Measurements from ENCODE around the gene CRY2.

Gene CRY2

GRCh38 chr11:45846974-45847910, at the start of gene CRY2:
Gene CRY2, plus strand, starts transcription at chr11:45847475. Its CDS starts 16 bp downstream, at chr11:45847491.
- TF ChIP-seq POLR2A (IDR thresholded peaks at IDR 0.05; ENCODE audit: low read depth, low read length), result peak; percentile 98
- FAIRE-seq, result peak; percentile 53

GRCh38 chr11:45798793-45799441, 48.4 kb upstream of the CRY2 start:
- FAIRE-seq (no peak), DNase-seq (ENCODE audit: insufficient read length, low spot score) (no peak)
- TF ChIP-seq POLR2A (IDR thresholded peaks at IDR 0.05; ENCODE audit: low read depth, low read length), result no peak

More at GRCh38 chr11:45846974-45847910, at the start of gene CRY2:
- DNase-seq (ENCODE audit: insufficient read length, low spot score), result peak; percentile 96

DNA sequence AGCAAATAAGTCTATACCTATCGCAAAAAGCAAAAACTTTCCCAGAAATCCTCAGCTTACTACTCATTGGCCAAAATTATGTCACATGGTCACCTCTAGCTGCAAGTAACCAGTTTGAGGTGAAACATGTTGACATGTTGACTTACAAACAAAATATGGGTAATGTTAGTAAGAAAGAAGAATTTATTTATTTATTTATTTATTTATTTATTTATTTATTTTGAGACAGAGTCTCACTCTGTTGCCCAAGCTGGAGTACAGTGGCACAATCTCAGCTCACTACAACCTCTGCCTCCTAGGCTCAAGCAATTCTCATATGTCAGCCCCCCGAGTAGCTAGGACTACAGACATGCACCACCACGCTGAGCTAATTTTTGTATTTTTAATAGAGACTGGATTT, 47.7 kb upstream of the CRY2 start:
- DNase-seq (ENCODE audit: insufficient read length, low spot score) (no peak), FAIRE-seq (no peak)
- TF ChIP-seq POLR2A (IDR thresholded peaks at IDR 0.05; ENCODE audit: low read depth, low read length), result no peak

DNA sequence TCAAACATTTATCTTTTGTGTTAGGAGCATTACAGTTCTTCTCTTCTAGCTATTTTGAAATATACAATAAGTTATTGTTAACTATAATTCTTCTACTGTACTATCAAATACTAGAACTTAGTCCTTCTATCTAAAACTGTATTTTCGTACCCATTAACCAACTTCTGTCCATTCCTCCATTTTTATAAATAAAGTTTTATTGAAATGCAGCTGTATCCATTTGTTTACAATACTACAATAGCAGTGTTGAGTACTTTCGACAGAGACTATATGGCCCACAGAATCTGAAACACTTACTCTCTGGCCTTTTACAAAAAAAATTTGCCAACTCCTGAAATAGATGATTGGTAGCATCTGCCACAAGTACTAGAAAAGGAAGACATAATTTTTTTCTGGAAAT, 47.0 kb upstream of the CRY2 start:
- no peak for FAIRE-seq
- DNase-seq (ENCODE audit: insufficient read length, low spot score), result no peak
- no peak for TF ChIP-seq POLR2A (IDR thresholded peaks at IDR 0.05; ENCODE audit: low read depth, low read length)

DNA sequence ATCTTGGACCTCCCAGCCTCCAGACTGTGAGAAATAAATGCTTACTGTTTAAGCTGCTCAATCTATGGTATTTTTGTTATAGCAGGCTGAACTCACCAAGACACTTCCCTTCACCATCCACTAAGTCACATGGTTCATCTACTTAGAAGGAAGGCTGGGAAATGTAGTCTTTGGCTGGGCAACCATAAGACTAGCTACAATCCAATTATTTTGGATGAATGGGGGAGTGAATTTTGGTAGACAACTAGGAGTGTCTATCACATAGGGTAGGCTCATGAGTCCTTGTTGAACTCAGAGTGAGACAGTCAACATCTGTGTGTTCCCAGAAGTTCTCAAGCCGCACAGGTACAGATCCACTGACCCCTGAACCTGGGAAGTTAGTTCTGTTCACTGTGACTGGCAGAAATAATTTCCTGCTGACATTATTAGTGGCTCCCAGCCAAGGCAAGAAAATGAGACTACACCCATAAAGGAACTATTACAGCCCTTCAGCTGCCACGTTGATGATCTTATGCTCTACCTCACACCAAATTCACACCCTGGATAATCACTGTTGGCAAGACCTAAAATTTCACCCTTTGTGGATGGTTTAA, 45.5 kb upstream of the CRY2 start:
- FAIRE-seq (no peak), DNase-seq (ENCODE audit: insufficient read length, low spot score) (no peak)
- no peak for TF ChIP-seq POLR2A (IDR thresholded peaks at IDR 0.05; ENCODE audit: low read depth, low read length)

GRCh38 chr11:45802531-45803317, 44.6 kb upstream of the CRY2 start:
- FAIRE-seq (no peak), DNase-seq (ENCODE audit: insufficient read length, low spot score) (no peak)
- TF ChIP-seq POLR2A (IDR thresholded peaks at IDR 0.05; ENCODE audit: low read depth, low read length), result no peak

DNA sequence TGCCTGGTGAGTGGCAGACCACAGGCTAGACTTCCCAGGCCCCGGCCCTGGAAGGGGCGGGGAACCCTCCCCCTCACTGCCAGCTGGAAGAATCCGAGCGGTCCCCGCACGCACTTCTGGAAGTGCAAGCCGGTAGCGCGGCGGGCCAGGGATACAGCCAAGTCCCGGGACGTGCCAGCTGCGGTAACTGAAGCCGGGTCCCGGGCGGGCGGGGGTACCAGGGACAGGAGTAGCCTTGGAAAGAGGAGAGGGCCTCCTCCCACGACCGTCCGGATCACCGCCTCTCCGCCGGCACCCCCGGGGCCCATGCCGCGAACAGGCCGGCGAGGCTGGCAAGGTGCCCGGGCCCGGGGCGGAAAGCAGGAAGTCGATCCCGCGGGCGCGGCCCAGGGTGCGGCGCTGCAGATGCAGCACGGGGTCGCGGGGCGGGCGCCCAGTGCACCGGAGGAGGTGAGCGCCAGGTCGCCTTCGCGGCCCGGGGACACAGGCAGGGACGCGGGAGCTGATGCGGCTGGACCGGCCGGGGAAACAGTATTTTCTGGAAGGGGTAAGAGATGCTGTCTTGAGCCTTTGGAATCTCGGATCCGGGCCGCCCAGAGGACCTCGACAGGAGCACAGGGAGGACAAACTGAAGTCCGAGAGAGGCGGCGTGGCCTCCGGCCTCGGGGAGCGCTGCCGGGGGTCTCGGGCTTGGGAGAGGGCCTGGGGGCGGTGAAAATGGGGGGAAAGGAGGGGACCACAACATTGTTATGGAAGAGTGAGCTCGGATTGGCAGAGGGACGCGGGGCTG, 43.1 kb upstream of the CRY2 start:
- peak; percentile 40; the same call in 1 of the 2 replicates for TF ChIP-seq POLR2A (IDR thresholded peaks at IDR 0.05; ENCODE audit: low read depth, low read length)
- FAIRE-seq, result no peak
- DNase-seq (ENCODE audit: insufficient read length, low spot score), result peak; percentile 55

DNA sequence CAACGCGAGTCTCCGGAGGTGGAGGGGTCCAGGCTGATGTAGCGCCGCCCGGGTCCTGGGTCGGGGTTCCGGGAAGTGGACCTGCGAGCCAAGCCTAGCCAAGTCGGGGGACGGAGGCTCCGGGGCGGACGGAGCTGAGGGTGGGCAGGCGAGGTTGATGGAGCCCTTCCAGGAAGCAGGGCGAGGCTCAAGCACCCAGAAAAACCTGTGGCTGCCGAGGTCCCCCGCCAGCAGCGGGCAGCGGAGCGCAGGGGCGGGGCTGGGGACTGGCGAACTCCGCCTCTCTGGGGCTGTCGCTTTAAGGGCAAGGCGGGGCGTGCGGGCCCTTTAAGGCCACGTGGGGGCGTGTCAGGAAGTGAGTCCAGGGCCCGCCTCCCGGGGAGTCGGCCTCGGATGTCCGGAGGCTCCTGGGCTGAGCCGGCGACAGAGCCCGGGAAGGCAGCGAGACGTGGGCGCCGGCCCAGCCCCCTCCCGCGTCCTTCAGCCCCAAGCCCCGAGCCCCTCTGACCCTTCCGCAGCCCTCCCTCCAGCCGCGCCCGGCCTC, 42.4 kb upstream of the CRY2 start, which contains the start of gene SLC35C1:
SLC35C1 (plus strand) TSS at position 389 of the 544 bp plus-strand sequence. CDS start 653 bp downstream, outside the sequence.
- peak; percentile 59; the same call in 1 of the 2 replicates for TF ChIP-seq POLR2A (IDR thresholded peaks at IDR 0.05; ENCODE audit: low read depth, low read length)
- FAIRE-seq, result no peak
- DNase-seq (ENCODE audit: insufficient read length, low spot score), result peak; percentile 96

DNA sequence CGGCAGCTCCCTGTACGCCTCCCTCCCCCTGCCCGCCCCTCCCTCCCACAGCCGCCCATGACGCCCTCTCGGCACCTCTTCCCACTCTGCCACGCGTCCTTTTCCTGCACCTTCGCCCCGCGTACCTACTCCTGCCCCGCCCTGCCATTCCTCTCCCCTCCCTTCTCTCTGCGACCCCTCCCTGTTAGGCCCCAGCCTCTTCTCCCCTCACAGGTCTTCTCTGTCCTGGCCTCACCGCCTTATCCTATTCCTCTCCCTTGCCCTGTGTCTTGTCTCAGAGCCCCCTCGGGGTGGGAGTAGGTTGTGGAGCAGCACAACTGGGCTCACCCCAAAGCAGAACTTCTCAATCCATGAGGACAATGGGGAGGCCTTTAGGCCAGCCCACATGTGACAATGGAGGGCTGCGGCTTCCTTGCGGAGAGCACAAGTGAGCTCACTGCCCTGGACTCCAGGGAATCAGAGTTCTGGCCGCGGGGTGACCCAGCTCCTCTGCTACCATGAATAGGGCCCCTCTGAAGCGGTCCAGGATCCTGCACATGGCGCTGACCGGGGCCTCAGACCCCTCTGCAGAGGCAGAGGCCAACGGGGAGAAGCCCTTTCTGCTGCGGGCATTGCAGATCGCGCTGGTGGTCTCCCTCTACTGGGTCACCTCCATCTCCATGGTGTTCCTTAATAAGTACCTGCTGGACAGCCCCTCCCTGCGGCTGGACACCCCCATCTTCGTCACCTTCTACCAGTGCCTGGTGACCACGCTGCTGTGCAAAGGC, 41.8 kb upstream of the CRY2 start:
- DNase-seq (ENCODE audit: insufficient read length, low spot score), result peak; percentile 60
- no peak for TF ChIP-seq POLR2A (IDR thresholded peaks at IDR 0.05; ENCODE audit: low read depth, low read length)

GRCh38 chr11:45806072-45806933, 41.0 kb upstream of the CRY2 start:
- 0 out of 2 replicates have a peak, but pooled peaks have one; percentile 12 for TF ChIP-seq POLR2A (IDR thresholded peaks at IDR 0.05; ENCODE audit: low read depth, low read length)
- DNase-seq (ENCODE audit: insufficient read length, low spot score) (no peak), FAIRE-seq (no peak)

More for the DNA sequence above, 41.8 kb upstream of the CRY2 start:
- no peak for FAIRE-seq
